Measurements from ENCODE around the gene DNAJC5. TPM values are rescaled to one million over a fixed set of nuclear protein-coding genes. Genes with fewer than 3 reads are reported as not detected.
A peak's percentile ranks its signal among the peaks of the same experiment; 100 is the strongest.

The DNAJC5 gene
- total RNA-seq, 1 experiment from 2014 or later: 59.5 TPM

- POLR2A ChIA-PET: no interaction called here
- Histone ChIP-seq H3K27me3 (ENCODE audit: control insufficient read depth, insufficient read depth, low read length) (no peaks in the 10 kb centered on the region), H3K9me3 (ENCODE audit: control insufficient read depth, insufficient read depth, low read depth, low read length) (no peaks in the 10 kb centered on the region), H3K36me3 (ENCODE audit: control insufficient read depth, insufficient read depth, low read length) (no peaks in the 10 kb centered on the region; the same call in 1 of the 2 replicates), H3K4me3 (ENCODE audit: low read depth in 2 of 2, low read length in 2 of 2) (no peak overlapping the region), H3K27ac (ENCODE audit: low read length) (no peak overlapping the region; the same call in 1 of the 2 replicates), H3K4me1 (ENCODE audit: control insufficient read depth, insufficient read depth, low read length) (peaks cover 30% of the 10 kb centered on the region)
- intact Hi-C loops (cut with micrococcal nuclease; ENCODE audit: unreplicated experiment): no loop called here
- DNase-seq (ENCODE audit: low read depth, low spot score): no peak
- TF ChIP-seq POLR2AphosphoS5 (IDR thresholded peaks at IDR 0.05; ENCODE audit: low read depth, low read length): 0 out of 2 replicates have a peak, but pooled peaks have one; percentile 18
- TF ChIP-seq SIN3A (IDR thresholded peaks at IDR 0.05; ENCODE audit: borderline replicate concordance, insufficient read depth, low read depth, low read length): no peak
- ATAC-seq: no peak
- in situ Hi-C loops (cut with HindIII; ENCODE audit: low pct_unique_long_range_greater_than_20kb, low sequenced_read_pairs): no loop called here
- CTCF ChIA-PET: no interaction called here
- no TSS peak for BruUV-seq (replicated peaks)
Observed at GRCh38 chr20:63972312-63973159, 77.6 kb downstream of the DNAJC5 start.

DNA sequence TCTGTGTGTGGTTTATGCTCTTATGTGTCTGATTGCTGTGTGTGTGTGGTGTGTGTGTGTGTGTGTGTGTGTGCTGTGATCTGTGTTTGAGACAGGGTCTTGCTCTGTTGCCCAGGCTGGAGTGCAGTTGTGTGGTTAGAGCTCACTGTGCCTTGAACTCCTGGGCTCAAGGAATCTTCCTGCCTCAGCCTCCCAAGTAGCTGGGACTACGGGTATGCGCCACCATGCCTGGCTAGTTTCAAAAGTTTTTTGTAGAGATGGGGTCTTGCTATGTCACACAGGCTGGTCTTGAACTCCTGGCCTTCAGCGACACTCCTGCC is 78.2 kb downstream of the DNAJC5 start:
- ChIA-PET CTCF (no interaction called here), POLR2A (no interaction called here)
- peaks cover 35% of the 10 kb centered on the region for H3K4me1 ChIP-seq (ENCODE audit: control insufficient read depth, insufficient read depth, low read length)
- no peaks in the 10 kb centered on the region; the same call in 1 of the 2 replicates for H3K36me3 ChIP-seq (ENCODE audit: control insufficient read depth, insufficient read depth, low read length)
- BruUV-seq (replicated peaks): no TSS peak
- no peaks in the 10 kb centered on the region for H3K27me3 ChIP-seq (ENCODE audit: control insufficient read depth, insufficient read depth, low read length)
- no peak for TF ChIP-seq SIN3A (IDR thresholded peaks at IDR 0.05; ENCODE audit: borderline replicate concordance, insufficient read depth, low read depth, low read length)
- TF ChIP-seq, protein P1, sequence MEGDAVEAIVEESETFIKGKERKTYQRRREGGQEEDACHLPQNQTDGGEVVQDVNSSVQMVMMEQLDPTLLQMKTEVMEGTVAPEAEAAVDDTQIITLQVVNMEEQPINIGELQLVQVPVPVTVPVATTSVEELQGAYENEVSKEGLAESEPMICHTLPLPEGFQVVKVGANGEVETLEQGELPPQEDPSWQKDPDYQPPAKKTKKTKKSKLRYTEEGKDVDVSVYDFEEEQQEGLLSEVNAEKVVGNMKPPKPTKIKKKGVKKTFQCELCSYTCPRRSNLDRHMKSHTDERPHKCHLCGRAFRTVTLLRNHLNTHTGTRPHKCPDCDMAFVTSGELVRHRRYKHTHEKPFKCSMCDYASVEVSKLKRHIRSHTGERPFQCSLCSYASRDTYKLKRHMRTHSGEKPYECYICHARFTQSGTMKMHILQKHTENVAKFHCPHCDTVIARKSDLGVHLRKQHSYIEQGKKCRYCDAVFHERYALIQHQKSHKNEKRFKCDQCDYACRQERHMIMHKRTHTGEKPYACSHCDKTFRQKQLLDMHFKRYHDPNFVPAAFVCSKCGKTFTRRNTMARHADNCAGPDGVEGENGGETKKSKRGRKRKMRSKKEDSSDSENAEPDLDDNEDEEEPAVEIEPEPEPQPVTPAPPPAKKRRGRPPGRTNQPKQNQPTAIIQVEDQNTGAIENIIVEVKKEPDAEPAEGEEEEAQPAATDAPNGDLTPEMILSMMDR (IDR thresholded peaks at IDR 0.05): no peak
- TF ChIP-seq, protein P2, sequence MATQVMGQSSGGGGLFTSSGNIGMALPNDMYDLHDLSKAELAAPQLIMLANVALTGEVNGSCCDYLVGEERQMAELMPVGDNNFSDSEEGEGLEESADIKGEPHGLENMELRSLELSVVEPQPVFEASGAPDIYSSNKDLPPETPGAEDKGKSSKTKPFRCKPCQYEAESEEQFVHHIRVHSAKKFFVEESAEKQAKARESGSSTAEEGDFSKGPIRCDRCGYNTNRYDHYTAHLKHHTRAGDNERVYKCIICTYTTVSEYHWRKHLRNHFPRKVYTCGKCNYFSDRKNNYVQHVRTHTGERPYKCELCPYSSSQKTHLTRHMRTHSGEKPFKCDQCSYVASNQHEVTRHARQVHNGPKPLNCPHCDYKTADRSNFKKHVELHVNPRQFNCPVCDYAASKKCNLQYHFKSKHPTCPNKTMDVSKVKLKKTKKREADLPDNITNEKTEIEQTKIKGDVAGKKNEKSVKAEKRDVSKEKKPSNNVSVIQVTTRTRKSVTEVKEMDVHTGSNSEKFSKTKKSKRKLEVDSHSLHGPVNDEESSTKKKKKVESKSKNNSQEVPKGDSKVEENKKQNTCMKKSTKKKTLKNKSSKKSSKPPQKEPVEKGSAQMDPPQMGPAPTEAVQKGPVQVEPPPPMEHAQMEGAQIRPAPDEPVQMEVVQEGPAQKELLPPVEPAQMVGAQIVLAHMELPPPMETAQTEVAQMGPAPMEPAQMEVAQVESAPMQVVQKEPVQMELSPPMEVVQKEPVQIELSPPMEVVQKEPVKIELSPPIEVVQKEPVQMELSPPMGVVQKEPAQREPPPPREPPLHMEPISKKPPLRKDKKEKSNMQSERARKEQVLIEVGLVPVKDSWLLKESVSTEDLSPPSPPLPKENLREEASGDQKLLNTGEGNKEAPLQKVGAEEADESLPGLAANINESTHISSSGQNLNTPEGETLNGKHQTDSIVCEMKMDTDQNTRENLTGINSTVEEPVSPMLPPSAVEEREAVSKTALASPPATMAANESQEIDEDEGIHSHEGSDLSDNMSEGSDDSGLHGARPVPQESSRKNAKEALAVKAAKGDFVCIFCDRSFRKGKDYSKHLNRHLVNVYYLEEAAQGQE (IDR thresholded peaks at IDR 0.05; ENCODE audit: insufficient read depth in 1 of 2, low read depth in 2 of 2, low read length in 1 of 2): no peak
- TF ChIP-seq POLR2AphosphoS5 (IDR thresholded peaks at IDR 0.05; ENCODE audit: low read depth, low read length): no peak
- TF ChIP-seq TCF7L2 (IDR thresholded peaks at IDR 0.05; ENCODE audit: low read depth, low read length): no peak
- H3K9me3 ChIP-seq (ENCODE audit: control insufficient read depth, insufficient read depth, low read depth, low read length): no peaks in the 10 kb centered on the region
- no peak overlapping the region; the same call in 1 of the 2 replicates for H3K27ac ChIP-seq (ENCODE audit: low read length)
- intact Hi-C loops (cut with micrococcal nuclease; ENCODE audit: unreplicated experiment) (no loop called here), in situ Hi-C loops (cut with HindIII; ENCODE audit: low pct_unique_long_range_greater_than_20kb, low sequenced_read_pairs) (no loop called here)
- H3K4me3 ChIP-seq (ENCODE audit: low read depth in 2 of 2, low read length in 2 of 2): no peak overlapping the region
- ATAC-seq (no peak), DNase-seq (ENCODE audit: low read depth, low spot score) (no peak)

All from Panc1 (cell line).